Breast epithelium (tissue), 3 donors: ENCODE data around the gene NUAK1.

ENCODE experiments used
- POLR2A ChIP-seq: fragments of 450-650 bp; IDR thresholded peaks from one replicate; pipeline ENCODE4 v1.6.1; 2016; ENCODE audit warnings: antibody characterized with exemption, mild to moderate bottlenecking, moderate library complexity
- POLR2AphosphoS5 ChIP-seq, 3 donors: sonication (generic); formaldehyde crosslinking; IDR thresholded peaks; one replicate each; pipeline ENCODE4 v1.6.1; 2017; ENCODE audit warnings: antibody characterized with exemption in 3 of 3

DNA sequence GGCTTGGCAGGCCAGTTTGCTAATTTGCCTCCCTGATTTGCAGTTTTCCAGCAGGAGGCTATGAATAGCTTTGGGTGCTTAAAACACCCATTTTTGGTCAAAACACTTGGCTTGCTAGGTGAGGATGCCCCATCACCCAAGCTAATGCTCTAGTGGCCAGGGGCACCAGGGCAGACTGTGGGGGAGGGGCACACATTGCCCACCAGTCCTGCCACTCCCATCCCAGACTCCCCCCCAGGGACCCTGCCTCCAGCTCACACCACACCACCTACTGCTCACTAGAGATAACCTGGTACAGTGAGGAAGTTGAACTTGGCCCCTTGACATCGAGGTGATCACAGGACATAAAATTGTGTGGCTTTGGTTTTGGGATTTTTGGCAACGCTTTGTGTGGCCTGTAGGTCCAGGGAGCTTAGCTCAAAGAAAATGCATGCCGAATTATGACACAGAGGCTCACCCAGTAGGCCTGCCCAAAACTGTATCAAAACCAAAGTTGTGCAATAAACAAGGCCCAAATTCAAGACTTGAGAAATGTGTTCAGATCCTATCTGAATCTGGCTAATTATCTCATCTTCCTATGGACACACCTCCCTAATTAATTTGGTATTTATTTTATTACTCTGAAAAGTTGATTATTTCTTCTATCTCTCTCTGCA lies 4.3 kb downstream of the NUAK1 start:
- TF ChIP-seq POLR2A, result no peak
- TF ChIP-seq POLR2AphosphoS5 (IDR thresholded peaks at IDR 0.05), result no peak
